HepG2 (cell line): ENCODE data around the gene NIPAL4. TPM values are rescaled to one million over a fixed set of nuclear protein-coding genes. Genes with fewer than 3 reads are reported as not detected.

Experiments
- ATAC-seq: fragments of 200-7000 bp; cut with Tn5 transposase; 3 replicates; pipeline ENCODE4 v1.9.1; 2020; ENCODE audit warnings: mild to moderate bottlenecking, moderate library complexity
- BruUV-seq: library from RNA; stranded (reverse); fragments of 400-500 nt; replicated peaks from 2 replicates; lab custom pipeline; 2021; lab: Mats Ljungman, UMichigan
- CTCF ChIA-PET: fragments of 300-600 bp; formaldehyde crosslinking; extraction: SDS; loops from one replicate; lab custom pipeline; 2021; ENCODE audit warnings: low total read pairs, inconsistent platforms, low intra/inter-chr PET ratio; lab: Yijun Ruan, JAX
- POLR2A ChIA-PET: fragments of 350-600 bp; sonication (Branson Sonifier 250); formaldehyde crosslinking; loops from one replicate; lab custom pipeline; 2020; ENCODE audit warnings: antibody characterized with exemption, inconsistent platforms; lab: Yijun Ruan, JAX
- DNase-seq: peaks from one replicate; pipeline ENCODE4 v3.0.0-alpha.2; 2015; ENCODE audit warnings: low spot score
- FAIRE-seq: peaks from 3 replicates; lab custom pipeline; 2011; peaks lifted over from hg19 to GRCh38; lab: Jason Lieb, UNC
- H2AFZ ChIP-seq: one replicate; pipeline ENCODE4 v1.6.1; 2011; ENCODE audit warnings: low read length, inconsistent platforms
- H3K27ac ChIP-seq: fragments of 300-600 bp; 3 replicates; pipeline ENCODE4 v1.8.0; 2011; ENCODE audit warnings: mixed run types, mild to moderate bottlenecking, mixed read lengths, low read length, inconsistent platforms; ENCODE audit not compliant: insufficient read depth; ENCODE audit errors: extremely low read length
- H3K27me3 ChIP-seq, 2 experiments: fragments of 200-600 bp in 1 of 2; 2 replicates in 1 of 2; 3 replicates in 1 of 2; pipeline versions ENCODE4 v1.6.0 to v1.8.0; 2011; ENCODE audit warnings: low read length in 2 of 2, mild to moderate bottlenecking in 2 of 2, moderate library complexity in 2 of 2, inconsistent platforms in 1 of 2; ENCODE audit not compliant: insufficient read depth in 2 of 2, control insufficient read depth in 1 of 2
- H3K36me3 ChIP-seq, 2 experiments: fragments of 200-600 bp in 1 of 2; replicated peaks in 1 of 2; 2 replicates in 1 of 2; 3 replicates in 1 of 2; pipeline versions ENCODE4 v1.5.1 to v1.8.0; 2011; ENCODE audit warnings: low read length in 2 of 2, inconsistent platforms in 1 of 2; ENCODE audit not compliant: insufficient read depth in 2 of 2, control insufficient read depth in 1 of 2
- H3K4me1 ChIP-seq: 2 replicates; pipeline ENCODE4 v1.5.1; 2012; ENCODE audit warnings: low read length, inconsistent platforms; ENCODE audit not compliant: insufficient read depth
- H3K4me2 ChIP-seq: 2 replicates; pipeline ENCODE4 v1.6.0; 2011; ENCODE audit warnings: low read depth, low read length, inconsistent platforms
- H3K4me3 ChIP-seq, 3 experiments: fragments of 200-600 bp in 1 of 3; sonication (generic), shearing (Covaris generic) in 1 of 3; replicated peaks in 1 of 3; 2 replicates each; pipeline ENCODE4 v1.5.1; 2011 to 2016; ENCODE audit warnings: low read length in 3 of 3, inconsistent platforms in 2 of 3, low read depth in 2 of 3, mild to moderate bottlenecking in 2 of 3, control low read depth in 1 of 3, mixed read lengths in 1 of 3; ENCODE audit not compliant: insufficient read depth in 1 of 3
- H3K79me2 ChIP-seq: one replicate; pipeline ENCODE4 v1.6.1; 2011; ENCODE audit warnings: low read length, inconsistent platforms; ENCODE audit not compliant: insufficient read depth
- H3K9ac ChIP-seq: 2 replicates; pipeline ENCODE4 v1.6.0; 2011; ENCODE audit warnings: mild to moderate bottlenecking, low read depth, low read length, inconsistent platforms; ENCODE audit not compliant: insufficient read depth
- H3K9me3 ChIP-seq: 2 replicates; pipeline ENCODE4 v1.5.1; 2012; ENCODE audit warnings: mild to moderate bottlenecking, low read length
- H4K20me1 ChIP-seq: 2 replicates; pipeline ENCODE4 v1.6.0; 2011; ENCODE audit warnings: inconsistent platforms, mild to moderate bottlenecking, low read length, moderate library complexity; ENCODE audit not compliant: insufficient read depth
- GTF2F1 ChIP-seq: fragments of 150-350 bp; IDR thresholded peaks from 2 replicates; pipeline ENCODE4 v1.6.1; 2014; ENCODE audit warnings: low read length
- NCOR1 ChIP-seq: fragments of 200-600 bp; sonication (generic); IDR thresholded peaks from 2 replicates; pipeline ENCODE4 v1.7.0; 2017; ENCODE audit warnings: antibody characterized with exemption, low read length, borderline replicate concordance
- PAXIP1 ChIP-seq: sonication (generic); formaldehyde crosslinking; conservative IDR thresholded peaks from 2 replicates; pipeline ENCODE4 v1.4.0; 2020; ENCODE audit warnings: mild to moderate bottlenecking, missing genetic modification reagents, moderate library complexity
- SIX1 ChIP-seq: sonication (generic); formaldehyde crosslinking; IDR thresholded peaks from 2 replicates; pipeline ENCODE4 v1.4.0; 2020; ENCODE audit warnings: missing genetic modification reagents, borderline replicate concordance
- SNAPC2 ChIP-seq: sonication (generic); formaldehyde crosslinking; IDR thresholded peaks from 2 replicates; pipeline ENCODE4 v1.8.1; 2022; ENCODE audit warnings: mild to moderate bottlenecking, missing genetic modification reagents
- YY1 ChIP-seq: IDR thresholded peaks from 2 replicates; pipeline ENCODE4 v1.6.1; 2011; ENCODE audit warnings: low read length, low read depth, moderate library complexity, mild to moderate bottlenecking; ENCODE audit not compliant: insufficient read depth, insufficient replicate concordance
- ZNF879 ChIP-seq: sonication (generic); formaldehyde crosslinking; IDR thresholded peaks from 2 replicates; pipeline ENCODE4 v1.8.1; 2023; ENCODE audit warnings: missing genetic modification reagents
- WGBS: methylation state at CpG from one replicate; pipeline ENCODE4 v1.1.6; 2017; ENCODE audit warnings: low lambda C conversion rate; 5-methylcytosine and 5-hydroxymethylcytosine counted together
- in situ Hi-C: cut with HindIII; loops from 2 replicates; pipeline ENCODE4 v1.10.0; 2017; ENCODE audit warnings: low pct_unique_long_range_greater_than_20kb; ENCODE audit not compliant: extremely low pct_ligation_motif_present
- intact Hi-C: fragments of 100-400 bp; cut with micrococcal nuclease; formaldehyde crosslinking; loops from one replicate; pipeline ENCODE4 v1.10.0; 2022; ENCODE audit not compliant: unreplicated experiment
- polyA plus RNA-seq, 8 experiments: library from polyadenylated mRNA; depleted of rRNA in 3 of 8; stranded (reverse) in 7 of 8; unstranded in 1 of 8; fragments of >200 nt; fragmentation: Illumina TruSeq in 4 of 8; extraction: Trizol in 4 of 8; gene quantifications; 2 replicates each; pipeline versions ENCODE4 v1.2.1 to v1.2.3, GENCODE V29; 2011 to 2016; ENCODE audit warnings: low read depth in 4 of 8, missing spikeins in 1 of 8, mixed read lengths in 1 of 8; ENCODE audit not compliant: insufficient read depth in 1 of 8
- total RNA-seq, 5 experiments: library from RNA; depleted of rRNA; stranded (reverse); fragments of >200 nt; fragmentation: Illumina TruSeq; extraction: Trizol; gene quantifications; 2 replicates each; pipeline ENCODE4 v1.2.3, GENCODE V29; 2016; ENCODE audit warnings: low read depth in 1 of 5
- TF ChIP-seq, protein P1 (sequence below): IDR thresholded peaks from 2 replicates; pipeline ENCODE4 v1.6.1; 2016
- TF ChIP-seq, protein P2 (sequence below): sonication (generic); formaldehyde crosslinking; conservative IDR thresholded peaks from 2 replicates; pipeline ENCODE4 v1.4.0; 2020; ENCODE audit warnings: missing genetic modification reagents

NIPAL4 gene
- total and polyA plus RNA-seq, 2 of the 13 experiments (the other 11 are each of a cell fraction or from before 2014, with no cell fraction given): not detected

- ChIA-PET POLR2A (no interaction called here), CTCF (no interaction called here)
- H3K36me3 ChIP-seq: no peaks in the 10 kb centered on the region
- H3K4me2 ChIP-seq: no peak overlapping the region
- no peaks in the 10 kb centered on the region for H3K27me3 ChIP-seq
- no peak overlapping the region for H2AFZ ChIP-seq
- no peak overlapping the region for H3K27ac ChIP-seq
- H3K4me3 ChIP-seq: no peak overlapping the region
- TF ChIP-seq, protein P1, sequence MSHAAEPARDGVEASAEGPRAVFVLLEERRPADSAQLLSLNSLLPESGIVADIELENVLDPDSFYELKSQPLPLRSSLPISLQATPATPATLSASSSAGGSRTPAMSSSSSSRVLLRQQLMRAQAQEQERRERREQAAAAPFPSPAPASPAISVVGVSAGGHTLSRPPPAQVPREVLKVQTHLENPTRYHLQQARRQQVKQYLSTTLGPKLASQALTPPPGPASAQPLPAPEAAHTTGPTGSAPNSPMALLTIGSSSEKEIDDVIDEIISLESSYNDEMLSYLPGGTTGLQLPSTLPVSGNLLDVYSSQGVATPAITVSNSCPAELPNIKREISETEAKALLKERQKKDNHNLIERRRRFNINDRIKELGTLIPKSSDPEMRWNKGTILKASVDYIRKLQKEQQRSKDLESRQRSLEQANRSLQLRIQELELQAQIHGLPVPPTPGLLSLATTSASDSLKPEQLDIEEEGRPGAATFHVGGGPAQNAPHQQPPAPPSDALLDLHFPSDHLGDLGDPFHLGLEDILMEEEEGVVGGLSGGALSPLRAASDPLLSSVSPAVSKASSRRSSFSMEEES (CRISPR knock-in tag): no peak
- TF ChIP-seq ZNF879: no peak
- TF ChIP-seq NCOR1: no peak
- no peak for TF ChIP-seq SIX1 (CRISPR knock-in tag)
- FAIRE-seq (no peak), ATAC-seq (no peak), DNase-seq (no peak)
- peaks cover 16% of the 10 kb centered on the region for H3K4me1 ChIP-seq
- H3K9me3 ChIP-seq: no peaks in the 10 kb centered on the region
- no peaks in the 10 kb centered on the region for H4K20me1 ChIP-seq
- in situ Hi-C loops: no loop called here
- intact Hi-C loops: no loop called here
- no TSS peak for BruUV-seq
- no peak overlapping the region for H3K9ac ChIP-seq
- whole genome bisulfite sequencing: 41% methylated on average over 5 of the region's 5 CpGs
- no peaks in the 10 kb centered on the region for H3K79me2 ChIP-seq
Observed at GRCh38 chr5:157516626-157517325, 56.8 kb downstream of the NIPAL4 start.

GRCh38 chr5:157518963-157519362 lies 59.0 kb downstream of the NIPAL4 start:
- no peaks in the 10 kb centered on the region for H3K36me3 ChIP-seq
- CTCF ChIA-PET: no interaction called here
- H3K4me2 ChIP-seq: no peak overlapping the region
- no peaks in the 10 kb centered on the region for H3K4me1 ChIP-seq
- no peaks in the 10 kb centered on the region for H4K20me1 ChIP-seq
- FAIRE-seq: no peak
- H3K9me3 ChIP-seq: no peaks in the 10 kb centered on the region
- H3K4me3 ChIP-seq: no peak overlapping the region
- no peak for DNase-seq
- in situ Hi-C loops: no loop called here
- 86% methylated on average over 6 of the region's 6 CpGs for WGBS
- intact Hi-C loops: no loop called here
- no peaks in the 10 kb centered on the region for H3K79me2 ChIP-seq
- H2AFZ ChIP-seq: no peak overlapping the region
- no peaks in the 10 kb centered on the region for H3K27me3 ChIP-seq
- H3K9ac ChIP-seq: no peak overlapping the region
- H3K27ac ChIP-seq: no peak overlapping the region
- POLR2A ChIA-PET: no interaction called here
- no TSS peak for BruUV-seq
- ATAC-seq: no peak
- TF ChIP-seq, protein P1 (CRISPR knock-in tag): no peak
- TF ChIP-seq PAXIP1 (no peak), GTF2F1 (no peak), YY1 (no peak), SNAPC2 (CRISPR knock-in tag) (no peak)
- TF ChIP-seq, protein P2, sequence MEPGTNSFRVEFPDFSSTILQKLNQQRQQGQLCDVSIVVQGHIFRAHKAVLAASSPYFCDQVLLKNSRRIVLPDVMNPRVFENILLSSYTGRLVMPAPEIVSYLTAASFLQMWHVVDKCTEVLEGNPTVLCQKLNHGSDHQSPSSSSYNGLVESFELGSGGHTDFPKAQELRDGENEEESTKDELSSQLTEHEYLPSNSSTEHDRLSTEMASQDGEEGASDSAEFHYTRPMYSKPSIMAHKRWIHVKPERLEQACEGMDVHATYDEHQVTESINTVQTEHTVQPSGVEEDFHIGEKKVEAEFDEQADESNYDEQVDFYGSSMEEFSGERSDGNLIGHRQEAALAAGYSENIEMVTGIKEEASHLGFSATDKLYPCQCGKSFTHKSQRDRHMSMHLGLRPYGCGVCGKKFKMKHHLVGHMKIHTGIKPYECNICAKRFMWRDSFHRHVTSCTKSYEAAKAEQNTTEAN (CRISPR knock-in tag): no peak
